NCI-H1105 (cell line): ENCODE measurements around the gene ATG4D.
A peak's percentile ranks its signal among the peaks of the same experiment; 100 is the strongest.
"Not testable (repeated sequence)": the region's sequence is repeated elsewhere in the genome, so short reads cannot be mapped to it uniquely, and the experiment has no call there.

Experiments
- DNase-seq: peaks from one replicate; lab custom pipeline; 2025; lab: John Stamatoyannopoulos, UW

Gene ATG4D

GRCh38 chr19:10552510-10553053 lies 8.9 kb downstream of the ATG4D start:
- no peak for DNase-seq

- no peak for DNase-seq
These were observed 9.5 kb downstream of the ATG4D start for GRCh38 chr19:10553087-10553667.

- no peak for DNase-seq
These were observed 10.3 kb downstream of the ATG4D start for GRCh38 chr19:10553943-10554381.

DNA sequence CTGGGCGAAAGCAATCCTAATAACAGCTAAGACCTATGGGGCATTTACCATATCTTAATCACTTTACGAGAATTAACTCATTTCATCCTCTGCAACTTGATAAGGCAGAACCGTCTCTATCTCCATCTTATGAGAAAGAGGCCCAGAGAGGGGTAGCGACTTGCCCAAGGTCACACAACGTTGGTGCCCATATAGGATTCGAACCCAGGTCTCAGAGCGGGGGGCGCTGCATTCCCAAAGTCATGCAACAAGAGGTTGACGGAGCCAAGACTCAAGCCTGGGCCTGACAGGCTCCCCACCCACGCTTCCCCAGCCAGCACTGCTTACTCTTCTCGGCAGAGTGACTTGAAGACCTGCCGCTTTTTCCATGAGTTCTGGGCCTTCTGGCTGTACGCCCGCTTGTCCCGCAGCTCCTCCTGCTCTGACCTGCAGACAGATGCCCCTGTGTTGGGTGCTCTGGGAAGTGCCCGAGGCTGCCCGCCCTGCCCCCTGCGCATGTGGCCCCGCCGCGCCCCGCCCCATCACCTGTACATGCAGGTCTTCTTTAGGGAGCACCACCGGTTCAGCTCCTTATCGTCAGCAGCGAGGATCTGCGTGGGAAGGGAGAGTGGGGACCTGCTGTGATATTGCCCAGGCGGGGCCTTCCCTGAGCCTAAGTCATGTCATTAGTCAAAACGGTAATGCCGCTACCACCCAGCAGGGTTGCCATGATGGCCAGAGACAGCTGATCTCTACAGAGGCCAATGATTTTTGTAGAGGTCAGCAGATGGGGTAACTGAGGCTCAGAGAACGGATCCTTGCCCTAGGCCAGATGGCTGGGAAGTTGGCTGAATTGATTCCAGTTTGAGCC lies 11.3 kb downstream of the ATG4D start:
- no peak for DNase-seq

DNA sequence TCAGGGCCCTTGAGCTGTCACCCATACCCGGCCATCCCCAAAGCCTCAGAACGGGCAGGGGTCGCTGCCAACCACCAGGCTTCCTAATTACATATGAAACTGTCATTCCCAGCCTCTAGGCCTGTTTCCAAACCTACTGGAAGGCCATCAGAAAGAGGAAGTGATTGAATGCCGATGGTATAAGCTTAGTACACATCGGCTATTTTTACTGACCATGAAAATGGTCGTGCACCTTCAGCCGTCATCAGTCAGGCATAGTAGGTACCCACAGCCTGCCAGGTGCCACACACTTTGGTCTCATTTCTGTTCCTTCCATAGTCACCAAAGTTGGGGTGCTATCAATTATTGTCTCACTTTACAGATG lies 11.9 kb downstream of the ATG4D start:
- no peak for DNase-seq

DNA sequence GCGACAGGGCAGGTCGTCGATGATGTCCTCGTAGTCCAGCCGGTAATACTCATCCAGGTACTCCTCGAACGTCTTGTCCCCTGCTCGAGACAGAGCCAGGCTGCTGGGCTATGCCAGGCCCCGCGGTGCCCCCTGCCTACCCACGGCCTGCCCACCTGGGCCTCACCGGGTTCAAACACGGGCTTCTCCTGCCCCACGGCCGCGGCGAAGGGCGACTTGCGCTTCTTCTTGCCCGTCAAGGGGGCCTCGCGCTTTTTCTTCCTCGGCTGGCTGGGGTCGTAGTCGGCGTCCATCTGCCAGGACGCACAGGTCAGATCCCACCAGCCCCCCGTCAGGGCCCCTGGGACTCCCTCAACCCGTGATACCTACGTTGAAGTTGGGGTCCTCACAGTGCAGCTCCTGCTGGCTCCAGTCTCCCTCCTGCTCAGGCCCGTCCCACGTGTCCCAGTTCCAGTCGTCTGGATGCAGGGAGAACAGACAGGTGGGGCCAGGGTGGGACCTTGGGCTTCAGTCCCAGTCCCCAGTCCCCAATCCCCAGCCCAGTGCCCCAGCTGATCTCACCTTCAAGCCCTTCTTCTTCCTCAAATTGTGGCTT lies 14.0 kb downstream of the ATG4D start:
- no peak for DNase-seq

DNA sequence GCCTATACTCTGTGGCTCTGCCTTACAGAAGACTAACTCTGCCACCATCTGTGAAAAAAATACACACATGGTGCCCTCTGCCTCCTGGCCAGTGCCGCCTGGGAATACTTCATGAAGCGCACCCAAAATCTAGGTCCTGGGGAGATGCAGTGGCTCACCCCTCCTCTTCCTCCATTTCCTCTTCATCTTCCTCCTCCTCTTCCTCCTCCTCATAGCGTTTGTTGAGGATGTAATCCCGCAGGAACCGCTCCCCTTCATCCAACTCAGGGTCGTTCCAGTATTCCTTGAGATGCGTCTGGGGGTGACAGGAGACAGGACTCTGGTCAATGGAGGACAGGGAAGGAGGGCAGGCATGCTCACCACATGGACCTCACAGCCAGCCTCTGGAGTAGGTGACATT lies 16.4 kb downstream of the ATG4D start:
- DNase-seq, result no peak

GRCh38 chr19:10562609-10563008 lies 18.9 kb downstream of the ATG4D start:
- DNase-seq, result no peak

DNA sequence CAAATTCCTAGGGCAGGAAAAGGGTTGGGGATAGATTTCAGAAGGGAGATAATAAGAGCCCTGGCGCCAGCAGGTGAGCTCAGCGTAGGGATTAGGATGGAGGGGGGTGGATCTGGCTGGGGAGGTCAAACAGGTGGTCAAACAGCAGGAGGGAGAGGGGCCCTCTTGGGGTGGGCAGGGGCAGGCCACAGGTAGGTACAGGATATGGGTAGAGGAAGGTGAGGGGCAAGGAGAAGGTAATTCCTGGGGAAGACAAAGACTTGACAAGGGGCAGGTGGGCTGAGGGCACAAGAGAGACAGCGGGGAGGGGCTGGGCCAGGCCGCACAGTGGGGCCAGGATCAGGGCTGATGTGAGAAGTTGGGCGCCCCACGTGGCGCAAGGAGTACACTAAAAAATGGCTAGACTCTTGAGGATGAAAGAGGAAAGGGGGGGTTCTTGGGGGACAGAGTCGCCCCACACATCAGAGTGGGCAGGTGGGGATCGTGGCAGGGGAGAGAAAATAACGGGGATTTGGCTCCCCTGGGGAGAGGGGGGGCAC lies 21.4 kb downstream of the ATG4D start:
- DNase-seq, result peak; percentile 57

DNA sequence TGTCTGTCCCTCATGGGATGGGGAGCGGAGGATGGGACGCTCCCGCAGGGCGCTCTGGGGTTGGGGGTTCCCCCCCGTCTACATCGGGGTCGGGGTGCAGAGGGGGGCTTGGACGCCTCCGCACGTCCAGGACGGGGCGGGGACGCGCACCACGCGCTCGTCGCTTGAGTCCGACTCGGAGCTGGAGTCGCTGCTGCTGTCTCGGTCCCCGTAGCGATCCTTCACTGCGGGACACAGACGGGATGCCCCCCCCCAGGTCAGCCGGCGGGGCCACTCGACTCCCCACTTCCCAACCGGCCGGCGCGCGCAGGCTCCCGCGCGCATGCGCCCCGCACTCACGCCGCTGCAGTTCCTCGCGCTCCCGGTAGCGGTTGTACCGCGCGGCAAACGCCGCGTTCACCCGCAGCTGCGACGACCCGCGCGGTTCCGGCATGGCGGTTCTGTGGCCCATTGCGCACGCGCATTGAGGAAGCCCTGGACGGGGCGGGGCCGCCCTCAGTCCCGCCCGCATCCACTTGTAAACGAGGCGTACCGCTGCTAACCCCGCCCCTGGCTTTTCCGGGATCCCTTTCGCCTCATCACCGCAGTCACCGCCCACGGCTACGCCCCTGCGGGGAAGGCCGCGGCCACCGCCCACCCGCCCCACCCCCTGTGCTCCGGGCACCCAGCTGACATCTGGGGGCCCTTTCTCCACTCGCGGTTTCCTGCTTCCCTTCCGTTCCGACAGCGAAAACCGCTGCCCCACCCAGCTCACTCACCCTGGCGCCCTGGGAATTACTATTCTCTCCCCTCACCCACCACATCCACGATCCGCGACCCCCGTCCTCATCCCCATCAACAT lies 22.1 kb downstream of the ATG4D start, which contains the start of gene KRI1:
Gene KRI1, minus strand, starts transcription at position 444 of the 841 bp plus-strand sequence. Its CDS starts 11 bp downstream, at position 433.
- peak; percentile 93 for DNase-seq

DNA sequence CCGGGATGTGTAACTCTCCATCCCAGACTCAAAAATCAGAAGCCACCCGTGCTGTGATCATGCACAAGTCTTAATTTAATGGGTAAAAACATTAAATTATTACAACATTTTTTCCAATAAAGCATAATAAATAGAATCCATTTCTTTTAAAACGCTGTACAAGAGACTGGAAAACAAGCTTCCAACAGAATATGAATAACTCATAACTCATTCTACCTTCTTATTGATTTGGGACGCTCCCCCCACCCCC lies 22.6 kb downstream of the ATG4D start:
- DNase-seq, result no peak

DNA sequence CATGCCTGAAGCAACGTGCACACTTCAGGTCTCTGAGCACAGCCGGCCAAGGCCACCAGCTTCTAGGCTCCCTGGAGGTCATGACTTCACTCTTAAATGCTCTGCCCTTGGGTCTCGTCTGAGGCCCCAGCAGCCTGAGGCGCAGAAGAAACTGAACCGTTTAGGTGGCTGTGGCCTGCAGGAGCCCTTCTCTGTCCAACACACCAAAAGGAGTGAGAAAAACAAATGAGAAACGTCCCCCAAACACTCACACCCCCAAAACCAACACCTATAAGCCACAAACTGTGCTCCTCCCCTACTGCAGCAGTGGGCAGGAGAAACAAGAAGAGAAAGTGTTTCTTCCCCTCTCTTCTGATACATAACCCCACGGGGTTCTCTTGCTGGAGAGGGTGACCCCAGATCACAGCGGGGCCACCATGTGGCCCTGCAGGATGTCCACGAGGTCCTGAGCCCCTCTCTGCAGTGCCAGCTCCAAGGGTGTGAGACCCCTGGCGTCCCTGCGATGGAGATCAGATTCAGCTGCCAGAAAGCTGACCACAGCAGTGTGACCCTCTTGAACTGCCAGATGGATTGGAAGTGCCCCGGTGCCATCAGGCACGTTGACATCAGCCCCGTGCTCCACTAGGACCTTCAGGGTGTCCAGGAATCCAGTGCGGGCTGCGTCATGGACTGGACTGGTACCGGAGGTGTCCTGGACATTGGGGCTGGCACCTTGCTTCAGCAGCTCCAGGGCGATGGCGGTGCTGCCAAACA lies 23.1 kb downstream of the ATG4D start:
- DNase-seq, result no peak

DNA sequence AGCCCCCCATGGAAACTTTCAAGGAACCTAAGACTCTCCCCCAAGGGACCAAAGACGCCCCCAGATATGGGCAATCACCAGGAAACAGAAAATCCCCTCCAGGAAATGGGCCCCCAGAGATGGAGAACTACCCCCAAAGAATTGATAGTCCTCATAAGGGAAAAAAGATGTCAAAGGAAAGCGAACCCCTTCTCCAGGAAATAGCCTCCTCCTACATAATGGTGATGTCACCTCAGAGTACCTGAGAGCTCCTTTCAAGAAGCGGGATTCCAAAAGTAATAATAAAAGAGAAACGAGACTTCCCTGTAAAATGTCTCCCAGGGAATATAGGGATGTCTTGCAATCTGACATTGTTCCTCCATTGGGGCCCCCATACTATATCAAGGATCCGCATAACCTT lies 24.0 kb downstream of the ATG4D start:
- DNase-seq, result no peak

- peak; percentile 67 for DNase-seq
These were observed 24.5 kb downstream of the ATG4D start for GRCh38 chr19:10568062-10568825.

DNA sequence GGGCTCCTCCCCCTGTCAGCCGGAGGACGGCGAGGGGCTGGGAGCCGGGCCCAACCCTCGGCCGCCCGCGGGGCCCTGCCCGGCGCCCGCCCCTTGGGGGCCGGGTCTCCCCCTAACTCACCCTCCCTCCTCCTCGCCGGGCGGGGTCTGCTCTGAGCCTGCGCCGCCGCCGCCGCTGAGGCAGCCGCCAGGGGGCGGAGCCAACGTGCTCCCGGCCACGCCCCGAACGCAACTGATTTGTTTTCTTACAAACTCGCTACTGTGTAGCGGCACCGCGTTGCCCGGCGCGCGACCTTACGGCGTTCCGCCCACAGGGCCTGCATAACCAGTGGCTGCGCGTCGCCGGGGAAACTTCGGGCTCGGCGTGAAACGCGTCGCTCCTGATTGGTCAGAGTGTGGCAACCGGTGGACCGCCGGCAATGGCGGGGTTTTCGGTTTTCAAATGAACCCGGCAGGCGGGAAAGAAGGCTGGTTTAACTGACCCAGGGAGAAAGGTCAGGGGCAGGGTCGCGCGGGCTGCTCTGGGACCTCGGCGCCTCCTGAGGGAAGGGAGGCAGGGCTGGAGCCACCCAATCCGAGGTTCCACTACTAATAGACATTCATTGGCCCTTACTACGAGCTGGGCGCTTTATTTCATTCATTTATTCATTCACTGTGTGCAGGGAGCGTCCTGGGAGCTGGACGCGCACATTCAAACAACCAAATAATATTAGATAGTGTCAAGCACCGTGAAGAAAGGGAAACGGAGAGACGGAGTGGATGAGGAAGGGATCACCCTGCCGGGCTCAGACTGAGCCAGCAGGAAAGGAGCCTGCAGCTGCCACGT lies 25.3 kb downstream of the ATG4D start, which contains the start of gene CDKN2D:
Gene CDKN2D, minus strand, starts transcription at position 154 of the 826 bp plus-strand sequence. CDS start 326 bp downstream, outside the sequence.
- DNase-seq, result peak; percentile 100

GRCh38 chr19:10573793-10574192 lies 30.1 kb downstream of the ATG4D start:
- not testable (repeated sequence) for DNase-seq

DNA sequence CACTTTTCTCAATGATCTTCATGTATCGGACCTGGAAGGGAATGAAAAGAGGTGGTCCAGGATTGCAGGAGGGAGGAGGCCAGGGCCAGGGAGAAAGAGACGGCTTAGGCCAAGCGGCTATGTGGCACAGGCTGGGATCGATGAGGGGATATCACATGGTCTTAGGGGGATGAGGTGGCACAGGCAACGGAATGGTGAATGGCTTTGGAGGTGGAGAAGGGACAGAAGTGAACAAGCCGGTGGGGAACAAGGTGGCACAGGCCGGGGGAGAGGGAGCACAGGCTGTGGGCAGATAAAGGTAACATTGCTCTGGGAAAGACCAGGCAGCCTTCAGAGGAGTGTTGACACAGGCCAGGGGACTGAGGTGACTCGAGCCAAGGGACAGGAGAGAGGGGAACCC lies 30.8 kb downstream of the ATG4D start:
- no peak for DNase-seq

DNA sequence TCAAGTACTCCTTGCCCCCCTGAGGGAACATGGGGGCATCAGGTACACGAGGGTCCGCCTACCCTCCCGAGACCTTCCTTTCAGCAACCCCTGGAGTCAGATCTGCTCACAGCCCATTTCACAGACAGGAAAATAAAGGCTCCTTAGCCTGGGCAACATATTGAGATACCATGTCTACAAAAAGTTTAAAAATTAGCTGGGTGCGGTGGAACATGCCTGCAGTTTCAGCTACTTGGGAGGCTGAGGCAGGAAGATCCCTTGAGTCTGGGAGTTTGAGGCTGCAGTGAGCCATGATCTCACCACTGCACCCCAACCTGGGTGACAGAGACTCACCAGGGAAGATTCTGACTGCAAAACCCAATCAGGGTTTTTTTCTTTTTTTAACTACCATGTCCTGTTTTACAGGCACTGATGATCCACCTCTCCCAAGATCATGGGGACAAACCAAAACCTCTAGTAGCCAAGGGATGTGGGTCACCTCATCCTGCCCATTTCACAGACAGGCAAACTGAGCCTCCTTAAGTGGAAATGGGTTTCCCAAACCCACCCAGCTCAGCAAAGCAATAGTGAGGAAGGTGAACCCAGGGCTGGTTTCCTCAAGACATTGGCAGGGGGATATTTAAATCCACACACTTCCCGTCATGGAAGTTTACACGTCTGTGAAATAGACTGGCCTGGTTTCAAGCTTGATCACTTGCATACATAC lies 31.5 kb downstream of the ATG4D start:
- no peak for DNase-seq

GRCh38 chr19:10577951-10578350 lies 34.2 kb downstream of the ATG4D start:
- no peak for DNase-seq
